Activated T-cell treated with anti-CD3 and anti-CD28 coated beads for 48 hours (primary cell): ENCODE results near the gene PRRC2A.
"Not testable (repeated sequence)": the region's sequence is repeated elsewhere in the genome, so short reads cannot be mapped to it uniquely, and the experiment has no call there.

Source experiments
- DNase-seq: peaks from one replicate; pipeline ENCODE4 v3.0.0-alpha.2; 2020; ENCODE audit warnings: low read depth

PRRC2A gene

DNA sequence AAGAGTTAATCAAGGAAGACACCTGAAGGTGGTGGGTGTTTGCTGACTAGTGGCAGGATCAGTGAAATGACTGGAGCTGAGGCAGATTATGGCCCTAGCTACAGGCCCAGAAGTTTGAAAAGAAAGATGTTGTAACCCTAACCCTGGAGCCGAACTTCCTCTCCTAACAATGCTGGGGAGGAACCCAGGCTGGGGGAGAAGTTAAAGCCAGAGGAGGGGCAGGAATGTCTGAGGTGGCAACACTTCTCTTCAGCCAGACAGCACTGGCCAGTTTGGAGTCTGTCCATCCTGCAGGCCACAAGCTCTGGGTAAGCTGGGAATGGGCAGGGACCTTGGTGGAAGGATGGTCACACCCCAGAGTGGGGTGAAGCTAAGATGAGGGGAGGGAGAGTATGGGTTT lies 34.5 kb upstream of the PRRC2A start, which contains the start of gene LST1:
TSS of gene LST1 (plus strand) at position 270 of the 400 bp plus-strand sequence. CDS start 1,023 bp downstream, outside the sequence.
- DNase-seq = no peak

DNA sequence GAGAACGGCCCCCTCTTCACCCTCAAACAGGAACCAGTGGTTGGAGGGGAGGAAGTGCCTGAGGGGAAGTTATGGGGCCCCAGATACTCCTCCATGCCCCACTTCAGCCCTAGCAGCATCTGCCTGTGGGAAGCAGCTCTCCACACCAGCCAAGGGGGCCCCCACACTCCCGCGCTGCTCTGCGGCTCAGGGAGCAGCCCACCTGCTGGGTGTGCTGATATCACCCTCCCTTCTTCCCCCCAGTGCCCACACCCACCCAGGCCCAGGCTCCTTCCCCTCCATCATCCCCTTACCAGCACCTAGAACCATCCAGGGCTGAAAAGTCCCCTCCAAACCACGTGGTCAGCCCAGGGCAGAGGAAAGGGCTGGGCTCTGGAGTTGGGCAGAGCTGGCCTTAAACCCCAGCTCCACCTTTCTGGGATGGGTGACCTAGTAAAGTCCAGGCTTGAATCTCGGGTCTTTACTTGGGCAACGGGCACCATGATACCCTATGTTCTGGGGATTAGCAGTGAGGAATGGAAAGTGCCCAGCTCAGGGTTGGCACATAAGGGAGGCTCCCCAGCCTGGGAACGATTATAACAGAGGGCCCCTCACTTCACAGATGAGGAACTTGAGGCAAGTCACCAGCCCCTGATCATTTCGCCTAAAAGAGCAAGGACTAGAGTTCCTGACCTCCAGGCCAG lies 33.8 kb upstream of the PRRC2A start:
- DNase-seq = no peak

GRCh38 chr6:31587791-31588777 lies 32.4 kb upstream of the PRRC2A start:
- DNase-seq = no peak

DNA sequence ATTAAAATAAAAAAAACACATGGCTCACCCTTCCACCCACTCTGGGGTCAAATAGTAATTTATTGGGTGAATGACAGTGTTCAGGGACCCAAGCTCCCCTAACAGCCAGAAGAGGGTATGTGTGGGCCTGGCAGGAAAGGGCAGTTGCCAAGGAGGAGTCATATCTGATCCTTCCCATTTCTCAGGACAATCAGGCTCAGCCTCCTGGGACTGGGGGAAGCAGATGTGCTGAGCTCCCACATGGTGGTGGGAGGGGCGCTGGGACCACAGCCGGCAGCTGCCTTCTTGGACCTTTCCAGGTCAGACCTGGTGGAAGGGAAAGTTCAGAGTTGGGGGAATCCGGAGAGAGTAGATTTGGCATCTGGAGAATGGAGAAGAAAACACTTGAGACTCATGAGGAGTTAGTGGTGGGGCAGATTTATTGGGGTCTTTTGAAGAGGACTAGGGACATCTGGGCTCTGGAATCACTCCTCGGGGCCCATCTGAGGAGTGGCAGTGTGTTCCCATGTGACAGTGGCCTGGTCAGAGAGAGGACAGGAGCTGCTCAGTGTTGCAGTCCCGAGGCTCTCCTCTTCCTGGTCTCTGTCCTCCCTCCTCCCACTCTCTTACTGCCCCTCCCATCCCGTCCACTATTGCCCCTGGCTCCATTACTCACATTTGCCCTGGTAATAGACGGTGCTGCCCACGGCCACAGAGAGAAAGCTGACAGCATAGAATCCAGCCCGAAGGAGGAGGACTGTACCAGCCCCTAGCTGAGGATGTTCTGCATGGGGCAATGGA lies 31.5 kb upstream of the PRRC2A start:
- DNase-seq = no peak

- DNase-seq = not testable (repeated sequence)
Measured at GRCh38 chr6:31590691-31591090, 29.8 kb upstream of the PRRC2A start.

- no peak for DNase-seq
Measured at GRCh38 chr6:31592396-31592771, 28.1 kb upstream of the PRRC2A start.

GRCh38 chr6:31597006-31597405 lies 23.5 kb upstream of the PRRC2A start:
- no peak for DNase-seq

DNA sequence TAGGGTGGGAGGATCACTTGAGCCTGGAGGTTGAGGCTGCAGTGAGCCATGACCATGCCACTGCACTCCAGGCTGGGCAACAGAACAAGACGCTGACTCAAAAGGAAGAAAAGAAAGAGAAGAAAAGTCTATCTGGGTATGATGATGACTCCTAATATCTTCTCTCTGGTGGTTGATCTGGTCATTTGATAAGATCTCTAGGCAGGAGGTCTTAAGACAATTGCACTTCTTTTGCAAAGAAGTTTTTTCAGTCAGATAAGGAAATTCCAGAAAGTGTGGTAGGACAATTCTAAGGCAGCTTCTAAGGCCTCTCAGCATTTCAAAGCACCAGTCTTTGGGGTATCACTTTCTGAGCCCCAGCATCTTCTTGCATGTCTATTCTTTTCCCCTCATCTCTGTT lies 13.2 kb upstream of the PRRC2A start:
- no peak for DNase-seq

- DNase-seq = no peak
Measured at GRCh38 chr6:31609519-31610406, 10.8 kb upstream of the PRRC2A start.

DNA sequence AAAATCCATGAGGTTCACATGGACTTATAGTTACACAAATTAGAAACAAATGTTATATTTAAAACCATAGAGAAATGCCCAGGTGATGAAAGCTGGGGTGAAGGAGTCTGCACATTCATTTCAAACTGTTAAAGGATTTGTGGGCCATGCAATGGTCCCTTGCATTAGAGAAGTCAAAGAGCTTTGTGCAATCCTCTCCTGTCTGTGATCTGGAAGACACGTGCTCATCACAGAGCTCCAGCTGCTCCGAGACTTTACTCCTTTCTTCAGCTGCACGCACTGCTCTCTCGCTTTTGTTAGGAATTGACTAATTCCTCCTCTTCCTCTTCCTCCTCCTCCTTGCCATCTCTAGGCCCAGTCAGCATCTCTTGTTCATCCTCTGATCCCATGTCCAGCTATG lies 9.5 kb upstream of the PRRC2A start:
- DNase-seq = no peak

GRCh38 chr6:31614075-31614619 lies 6.4 kb upstream of the PRRC2A start:
- no peak for DNase-seq

- no peak for DNase-seq
Measured at GRCh38 chr6:31614684-31615578, 5.6 kb upstream of the PRRC2A start, which contains the start of gene AIF1. TSS of gene AIF1 (plus strand) at chr6:31615234. CDS start at chr6:31615330, 96 bp downstream.

DNA sequence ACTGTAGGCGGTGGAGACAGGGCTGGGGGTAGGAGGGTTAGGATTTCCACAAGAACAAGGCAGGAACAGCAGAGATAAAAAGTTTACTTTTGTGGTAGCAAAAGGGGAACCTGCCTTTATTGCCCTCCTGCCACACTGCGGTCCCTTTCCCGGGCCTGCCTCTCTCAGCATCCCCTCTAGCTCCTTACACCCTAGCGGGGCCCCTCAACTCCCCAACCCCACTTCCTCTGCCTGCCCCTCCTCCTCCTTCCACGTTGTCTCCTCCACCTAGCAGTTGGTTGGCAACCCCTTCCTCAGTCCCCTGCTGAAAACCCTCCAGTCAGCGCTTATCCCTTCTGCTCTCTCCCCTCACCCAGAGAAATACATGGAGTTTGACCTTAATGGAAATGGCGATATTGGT lies 4.8 kb upstream of the PRRC2A start:
- peak; percentile 27 for DNase-seq

GRCh38 chr6:31617010-31617409 lies 3.5 kb upstream of the PRRC2A start:
- DNase-seq = no peak

DNA sequence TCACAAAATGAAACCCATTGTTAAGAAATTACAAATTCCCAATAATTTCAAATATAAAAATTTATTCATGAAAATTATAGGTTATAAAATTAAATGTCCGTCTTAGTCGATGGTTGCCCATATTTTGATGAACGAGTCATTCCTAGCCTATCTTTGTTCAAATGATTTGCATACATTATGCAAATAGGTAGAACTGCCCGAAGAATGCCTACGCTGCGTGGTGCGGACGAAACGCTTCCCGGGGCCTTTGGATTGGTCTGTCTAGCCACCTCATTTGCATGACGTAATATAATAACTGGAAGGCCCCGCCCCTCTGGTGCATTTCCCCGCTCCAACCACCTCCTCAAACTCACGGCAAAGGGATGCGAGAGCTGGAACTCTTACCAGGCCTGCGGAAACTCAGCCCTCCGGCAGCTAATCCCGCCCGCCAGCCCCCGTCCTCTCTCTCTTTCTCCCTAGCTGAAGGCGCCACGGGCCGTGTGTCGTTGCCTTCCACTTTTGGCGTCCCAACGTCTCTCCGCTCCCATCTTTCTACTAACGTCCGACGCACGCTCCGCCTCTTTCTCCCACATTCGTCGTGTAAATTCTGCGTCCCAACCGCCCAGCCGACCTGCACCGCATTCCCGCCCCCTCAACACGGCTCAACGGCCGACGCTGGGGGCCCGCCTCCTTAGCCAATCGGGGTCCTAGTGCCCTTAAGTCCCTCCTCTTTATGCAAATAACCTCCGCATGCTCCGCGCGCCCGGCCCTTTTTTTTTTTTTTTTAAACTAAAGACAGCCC lies 520 bp upstream of the PRRC2A start:
- DNase-seq = peak; percentile 95

GRCh38 chr6:31621320-31621939 lies 915 bp downstream of the PRRC2A start:
- DNase-seq = no peak

- DNase-seq = no peak
Measured at GRCh38 chr6:31621991-31622390, 1.5 kb downstream of the PRRC2A start.

- DNase-seq = no peak
Measured at GRCh38 chr6:31622684-31623091, 2.2 kb downstream of the PRRC2A start.

DNA sequence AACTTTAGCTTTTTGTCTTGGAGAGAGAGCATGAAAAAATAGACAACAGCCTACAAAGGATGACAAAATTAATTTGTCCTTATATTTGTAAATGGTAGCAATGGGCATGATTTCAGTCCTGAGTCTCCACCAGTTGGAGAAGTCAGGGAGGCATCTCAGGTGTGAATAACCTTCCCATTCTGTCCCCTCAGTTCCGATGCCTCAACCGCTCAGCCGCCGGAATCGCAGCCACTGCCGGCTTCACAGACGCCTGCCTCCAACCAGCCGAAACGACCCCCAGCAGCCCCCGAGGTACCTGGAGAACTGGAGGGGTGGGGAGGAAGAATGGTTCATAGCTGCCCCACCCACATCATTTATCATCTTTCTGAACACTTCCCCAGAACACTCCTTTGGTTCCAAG lies 3.6 kb downstream of the PRRC2A start:
- DNase-seq = no peak
